Kidney epithelial cell (primary cell): ENCODE results near the gene AIFM1. TPM values are rescaled to one million over a fixed set of nuclear protein-coding genes. Genes with fewer than 3 reads are reported as not detected.

Source experiments
- DNase-seq: peaks from one replicate; pipeline ENCODE4 v3.0.0-alpha.2; 2010; ENCODE audit warnings: low read depth
- H3K27me3 ChIP-seq: 2 replicates; pipeline ENCODE4 v1.6.0; 2011; ENCODE audit warnings: low read length; ENCODE audit not compliant: control insufficient read depth, insufficient read depth
- H3K36me3 ChIP-seq: 2 replicates; pipeline ENCODE4 v1.5.1; 2011; ENCODE audit warnings: low read length; ENCODE audit not compliant: control insufficient read depth, insufficient read depth
- H3K4me3 ChIP-seq: 2 replicates; pipeline ENCODE4 v1.5.1; 2011; ENCODE audit warnings: low read depth, mild to moderate bottlenecking, control low read depth, low read length
- total RNA-seq: library from RNA; depleted of rRNA; stranded (reverse); fragments of >200 nt; gene quantifications from 2 replicates; pipeline ENCODE4 v1.2.3, GENCODE V29; 2015
- TF ChIP-seq, protein P1 (sequence below): IDR thresholded peaks from 2 replicates; pipeline ENCODE4 v1.5.1; 2011; ENCODE audit warnings: mild to moderate bottlenecking, moderate library complexity, low read length, control low read depth, inconsistent platforms; ENCODE audit not compliant: insufficient read depth, poor library complexity, severe bottlenecking

The AIFM1 gene
- total RNA-seq, 1 donor from 2014 or later: 27.2 TPM

DNA sequence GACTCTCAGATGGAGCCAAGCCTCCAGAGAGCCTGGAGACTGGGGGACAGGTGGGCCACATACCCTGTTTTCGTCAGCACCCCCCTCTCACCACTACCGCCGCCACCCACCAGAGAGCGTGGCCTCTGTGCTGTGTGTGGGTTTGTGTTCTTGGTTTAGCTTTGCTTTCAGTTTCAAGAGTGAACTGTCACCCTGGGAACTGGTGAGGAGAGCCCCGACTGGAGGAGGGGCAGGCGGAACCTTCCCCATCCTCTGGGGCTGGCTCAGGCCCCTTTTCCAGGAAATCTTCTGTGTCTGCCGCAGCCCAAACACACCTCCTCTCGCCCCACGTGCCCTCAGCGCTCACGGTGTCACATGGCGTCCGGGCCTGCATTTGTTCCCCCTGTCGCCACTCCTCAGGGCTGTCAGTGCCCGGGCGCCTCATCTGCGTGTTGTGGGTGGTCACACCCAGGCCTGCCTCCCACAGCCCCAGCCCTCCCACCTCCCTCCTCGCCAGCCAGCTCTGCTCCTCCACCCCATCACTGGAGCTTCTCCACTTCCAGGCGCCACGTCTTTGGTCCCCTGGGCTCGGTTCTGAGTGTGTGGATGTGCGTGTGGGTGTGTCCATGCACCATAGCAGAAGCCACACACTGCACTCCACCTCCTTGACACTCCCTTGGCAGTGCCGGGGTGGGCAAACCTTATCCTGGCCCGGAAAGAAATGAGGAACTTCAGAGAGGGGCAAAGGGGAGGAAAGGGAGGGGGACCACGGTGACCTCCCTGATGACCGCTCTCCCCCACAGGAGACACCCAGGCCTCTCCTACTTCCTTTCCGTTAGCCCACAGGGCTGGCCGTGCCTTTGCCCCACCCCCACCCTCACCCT lies 83.2 kb downstream of the AIFM1 start:
- TF ChIP-seq, protein P1, sequence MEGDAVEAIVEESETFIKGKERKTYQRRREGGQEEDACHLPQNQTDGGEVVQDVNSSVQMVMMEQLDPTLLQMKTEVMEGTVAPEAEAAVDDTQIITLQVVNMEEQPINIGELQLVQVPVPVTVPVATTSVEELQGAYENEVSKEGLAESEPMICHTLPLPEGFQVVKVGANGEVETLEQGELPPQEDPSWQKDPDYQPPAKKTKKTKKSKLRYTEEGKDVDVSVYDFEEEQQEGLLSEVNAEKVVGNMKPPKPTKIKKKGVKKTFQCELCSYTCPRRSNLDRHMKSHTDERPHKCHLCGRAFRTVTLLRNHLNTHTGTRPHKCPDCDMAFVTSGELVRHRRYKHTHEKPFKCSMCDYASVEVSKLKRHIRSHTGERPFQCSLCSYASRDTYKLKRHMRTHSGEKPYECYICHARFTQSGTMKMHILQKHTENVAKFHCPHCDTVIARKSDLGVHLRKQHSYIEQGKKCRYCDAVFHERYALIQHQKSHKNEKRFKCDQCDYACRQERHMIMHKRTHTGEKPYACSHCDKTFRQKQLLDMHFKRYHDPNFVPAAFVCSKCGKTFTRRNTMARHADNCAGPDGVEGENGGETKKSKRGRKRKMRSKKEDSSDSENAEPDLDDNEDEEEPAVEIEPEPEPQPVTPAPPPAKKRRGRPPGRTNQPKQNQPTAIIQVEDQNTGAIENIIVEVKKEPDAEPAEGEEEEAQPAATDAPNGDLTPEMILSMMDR: no peak
- peaks cover 2% of the 10 kb centered on the region for H3K36me3 ChIP-seq
- H3K4me3 ChIP-seq: no peak overlapping the region
- DNase-seq: no peak
- H3K27me3 ChIP-seq: no peaks in the 10 kb centered on the region

DNA sequence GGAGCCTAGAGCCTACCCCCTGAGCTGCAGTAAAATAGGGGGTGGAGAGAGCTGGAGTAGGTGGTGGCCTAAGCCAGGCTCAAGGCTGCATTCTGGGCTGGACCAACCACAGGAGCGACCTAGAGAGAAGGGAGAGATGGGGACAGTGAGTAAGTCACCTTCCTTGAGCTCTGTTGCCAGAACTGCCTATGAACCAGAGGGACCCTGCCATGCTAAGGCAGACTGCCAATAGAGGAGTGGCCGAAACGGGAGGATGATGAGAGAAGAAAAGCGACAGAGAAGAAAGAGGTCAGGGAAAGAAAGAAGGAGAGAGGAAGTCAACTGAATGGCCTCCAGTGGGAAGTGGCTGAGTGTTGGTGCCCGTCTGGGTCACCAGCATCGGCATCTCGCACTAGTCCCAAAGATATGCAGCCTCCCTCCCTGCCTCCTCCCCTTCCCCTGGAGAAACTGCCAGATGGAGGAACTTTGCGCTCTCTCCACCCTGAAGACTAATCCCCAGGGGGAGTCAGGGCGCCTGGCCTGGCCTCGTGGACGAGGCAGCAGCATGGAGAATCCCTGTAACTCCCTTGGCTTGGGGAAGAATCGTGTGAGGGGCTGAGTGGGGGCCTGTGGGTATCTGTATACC lies 84.1 kb downstream of the AIFM1 start:
- H3K36me3 ChIP-seq: peaks cover 2% of the 10 kb centered on the region
- H3K4me3 ChIP-seq: no peak overlapping the region
- DNase-seq: no peak
- TF ChIP-seq, protein P1: no peak
- no peaks in the 10 kb centered on the region for H3K27me3 ChIP-seq

DNA sequence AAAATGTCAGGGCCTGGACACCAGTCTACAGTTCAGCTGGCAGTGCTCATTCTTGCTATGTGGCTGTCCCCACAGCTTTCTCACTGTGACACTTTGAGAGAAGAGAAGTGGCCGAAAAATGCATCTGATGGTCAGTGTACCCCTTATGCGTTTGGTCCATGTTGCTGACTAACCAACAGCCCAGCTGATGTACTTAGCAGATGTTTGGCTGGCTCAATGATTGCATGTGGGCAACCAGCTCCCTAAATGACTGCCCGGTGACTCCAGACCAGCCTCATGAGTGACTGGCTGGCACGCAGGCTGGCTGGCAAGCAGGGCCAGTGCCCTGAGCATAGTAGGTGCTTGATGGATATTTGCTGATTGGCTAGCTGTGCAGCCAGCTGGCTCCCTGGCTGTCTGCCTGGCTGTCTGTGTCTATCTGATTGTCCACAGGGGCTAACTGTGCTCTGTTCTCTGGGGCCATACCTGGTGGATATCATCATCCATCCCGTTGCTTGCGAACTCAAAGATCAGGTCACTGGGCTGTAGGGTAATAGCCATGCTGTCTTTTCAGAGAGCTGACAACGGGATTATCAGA lies 84.8 kb downstream of the AIFM1 start:
- H3K27me3 ChIP-seq: no peaks in the 10 kb centered on the region
- H3K36me3 ChIP-seq: peaks cover 2% of the 10 kb centered on the region
- H3K4me3 ChIP-seq: no peak overlapping the region
- no peak for DNase-seq
- TF ChIP-seq, protein P1: no peak

DNA sequence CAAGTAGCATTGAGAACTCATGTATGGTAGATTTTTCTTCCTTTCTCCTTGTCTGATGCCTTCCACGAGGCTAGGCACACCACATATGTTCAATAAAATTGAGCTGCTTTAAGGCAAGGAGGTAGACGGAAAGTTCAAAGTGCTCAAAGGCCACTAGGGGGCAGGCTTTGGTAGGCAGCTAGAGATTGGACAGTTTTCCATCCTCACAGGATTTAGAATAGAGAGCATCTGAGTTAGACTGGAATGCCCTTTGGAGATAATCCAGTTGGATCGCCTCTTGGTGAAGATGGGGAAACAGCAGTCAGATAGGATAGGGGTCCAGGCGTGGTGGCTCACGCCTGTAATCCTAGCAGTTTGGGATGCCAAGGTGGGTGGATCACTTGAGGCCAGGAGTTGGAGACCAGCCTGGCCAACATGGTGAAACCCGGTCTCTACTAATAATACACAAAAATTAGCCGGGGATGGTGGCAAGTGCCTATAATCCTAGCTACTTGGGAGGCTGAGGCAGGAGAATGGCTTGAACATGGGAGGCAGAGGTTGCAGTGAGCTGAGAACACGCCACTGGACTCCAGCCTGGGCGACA lies 85.7 kb downstream of the AIFM1 start:
- no peaks in the 10 kb centered on the region for H3K27me3 ChIP-seq
- H3K4me3 ChIP-seq: no peak overlapping the region
- TF ChIP-seq, protein P1: peak; percentile 61
- H3K36me3 ChIP-seq: peaks cover 2% of the 10 kb centered on the region
- peak; percentile 9 for DNase-seq

Other genes with a start within 250 kb of the AIFM1 start
- gene BCORL1, start 183.2 kb downstream of the AIFM1 start, total RNA-seq: 4.8 and 5.8 TPM in 2 replicates
- 26.9 and 27.9 TPM in 2 replicates for gene ELF4, start 55.3 kb downstream of the AIFM1 start, total RNA-seq
- 3.2 and 3.6 TPM in 2 replicates for gene RAB33A, start 6.1 kb upstream of the AIFM1 start, total RNA-seq
- 4.6 and 5.3 TPM in 2 replicates for gene ZNF280C, start 103.1 kb upstream of the AIFM1 start, total RNA-seq
- 8.7 and 11.1 TPM in 2 replicates for gene SLC25A14, start 174.1 kb upstream of the AIFM1 start, total RNA-seq
- not detected in 2 replicates for gene GPR119, start 219.8 kb upstream of the AIFM1 start, total RNA-seq
- gene RBMX2, start 236.1 kb upstream of the AIFM1 start, total RNA-seq: 18.9 and 27.7 TPM in 2 replicates